ENCODE data around the gene AFDN. TPM values are rescaled to one million over a fixed set of nuclear protein-coding genes. Genes with fewer than 3 reads are reported as not detected.

The AFDN gene
- 100 to 1,000 TPM; 137 to 149 TPM for total RNA-seq
- polyA plus RNA-seq (ENCODE audit: insufficient read length in 6 of 6): 100 to 1,000 TPM; 210 to 422 (median 343) TPM
- long read RNA-seq, donor 1, transcript AFDN-219 (2 exons, 686 nt): minor isoform, 13 of 118 reads
- long read RNA-seq, donor 1, transcript AFDN-212 (2 exons, 867 nt): minor isoform, 8 of 118 reads
- long read RNA-seq, donor 1, transcript AFDN-220 (2 exons, 1,257 nt): major isoform, 19 of 118 reads
- long read RNA-seq, donor 1, partial matches to known transcripts: 65 of 118 reads
- long read RNA-seq, donor 1, other reads (novel, unspliced or antisense): 8 of 118 reads
- long read RNA-seq, donor 2, transcript AFDN-220 (2 exons, 1,257 nt): major isoform, 8 of 53 reads
- long read RNA-seq, donor 2, transcript AFDN-212 (2 exons, 867 nt): minor isoform, 5 of 53 reads
- long read RNA-seq, donor 2, transcript AFDN-219 (2 exons, 686 nt): minor isoform, 7 of 53 reads
- long read RNA-seq, donor 2, partial matches to known transcripts: 30 of 53 reads
- long read RNA-seq, donor 2, other reads (novel, unspliced or antisense): 0 of 53 reads
- long read RNA-seq, donor 3, transcript AFDN-220 (2 exons, 1,257 nt): major isoform, 6 of 37 reads
- long read RNA-seq, donor 3, partial matches to known transcripts: 29 of 37 reads
- long read RNA-seq, donor 3, other reads (novel, unspliced or antisense): 0 of 37 reads
- long read RNA-seq, donor 4, partial matches to known transcripts: 4 of 10 reads
- long read RNA-seq, donor 4, other reads (novel, unspliced or antisense): 6 of 10 reads
- long read RNA-seq, donor 5, transcript AFDN-220 (2 exons, 1,257 nt): major isoform, 13 of 107 reads
- long read RNA-seq, donor 5, transcript AFDN-219 (2 exons, 686 nt): minor isoform, 5 of 107 reads
- long read RNA-seq, donor 5, partial matches to known transcripts: 84 of 107 reads
- long read RNA-seq, donor 5, other reads (novel, unspliced or antisense): 0 of 107 reads
- long read RNA-seq, donor 6, partial matches to known transcripts: 0 of 7 reads
- long read RNA-seq, donor 6, other reads (novel, unspliced or antisense): 0 of 7 reads
- long read RNA-seq, donor 7, full-length matches to known transcripts: 14 of 14 reads
- long read RNA-seq, donor 7, partial matches to known transcripts: 0 of 14 reads
- long read RNA-seq, donor 7, other reads (novel, unspliced or antisense): 0 of 14 reads
- long read RNA-seq, donor 8, transcript AFDN-220 (2 exons, 1,257 nt): major isoform, 19 of 59 reads
- long read RNA-seq, donor 8, transcript AFDN-219 (2 exons, 686 nt): minor isoform, 9 of 59 reads
- long read RNA-seq, donor 8, partial matches to known transcripts: 21 of 59 reads
- long read RNA-seq, donor 8, other reads (novel, unspliced or antisense): 0 of 59 reads
- long read RNA-seq, donor 9: 0 reads
- long read RNA-seq, donor 10, partial matches to known transcripts: 2 of 3 reads
- long read RNA-seq, donor 10, other reads (novel, unspliced or antisense): 1 of 3 reads
- long read RNA-seq, donor 11, partial matches to known transcripts: 0 of 6 reads
- long read RNA-seq, donor 11, other reads (novel, unspliced or antisense): 0 of 6 reads
- long read RNA-seq, donor 12, transcript AFDN-219 (2 exons, 686 nt): minor isoform, 9 of 98 reads
- long read RNA-seq, donor 12, transcript AFDN-220 (2 exons, 1,257 nt): major isoform, 13 of 98 reads
- long read RNA-seq, donor 12, partial matches to known transcripts: 71 of 98 reads
- long read RNA-seq, donor 12, other reads (novel, unspliced or antisense): 0 of 98 reads

GRCh38 chr6:167826896-167827582, at the start of gene AFDN:
Gene AFDN, plus strand, starts transcription at chr6:167826911. Its CDS starts 222 bp downstream, at chr6:167827133.
- no peak for TF ChIP-seq CTCF (IDR thresholded peaks at IDR 0.05)
- Histone ChIP-seq H3K9me3 (no peaks in the 10 kb centered on the region), H3K4me3 (peak within 1 kb of the TSS; percentile 53 to 62), H3K27ac (peak within 1 kb of the TSS; percentile 76 to 85), H3K27me3 (peaks cover 0 to 62% of the 10 kb centered on the region in 2 donors), H3K36me3 (no peaks in the 10 kb centered on the region), H3K4me1 (peaks cover 0 to 51% of the 10 kb centered on the region in 2 donors)
- ATAC-seq: no peak
- intact Hi-C loops (cut with DNase I): no loop called here
- DNase-seq: peak in 2 of 4 donors; percentile 34 to 84

- no peaks in the 10 kb centered on the region for H3K27me3 ChIP-seq
- H3K4me3 ChIP-seq: no peak overlapping the region
- ATAC-seq (peak; percentile 97), DNase-seq (peak in 2 of 4 donors; percentile 60 to 84)
- intact Hi-C loops (cut with DNase I): no loop called here
- TF ChIP-seq CTCF (IDR thresholded peaks at IDR 0.05): no peak
- no peaks in the 10 kb centered on the region for H3K9me3 ChIP-seq
- H3K27ac ChIP-seq: no peak overlapping the region
- no peaks in the 10 kb centered on the region for H3K4me1 ChIP-seq
- H3K36me3 ChIP-seq: no peaks in the 10 kb centered on the region
Observed at GRCh38 chr6:167778497-167779128, 48.1 kb upstream of the AFDN start.

GRCh38 chr6:167779129-167779992, 47.4 kb upstream of the AFDN start:
- H3K36me3 ChIP-seq: no peaks in the 10 kb centered on the region
- no peak overlapping the region for H3K27ac ChIP-seq
- intact Hi-C loops (cut with DNase I): no loop called here
- H3K27me3 ChIP-seq: no peaks in the 10 kb centered on the region
- H3K9me3 ChIP-seq: no peaks in the 10 kb centered on the region
- no peak for TF ChIP-seq CTCF (IDR thresholded peaks at IDR 0.05)
- no peak for DNase-seq
- no peaks in the 10 kb centered on the region for H3K4me1 ChIP-seq
- no peak for ATAC-seq
- H3K4me3 ChIP-seq: no peak overlapping the region
